Right atrium auricular region (tissue), 2 donors: ENCODE measurements around the gene CAP2. TPM values are rescaled to one million over a fixed set of nuclear protein-coding genes. Genes with fewer than 3 reads are reported as not detected.

Experiments used
- DNase-seq: peaks from one replicate; pipeline ENCODE4 v3.0.0-alpha.2; 2019; ENCODE audit warnings: low spot score
- H3K27ac ChIP-seq, 2 donors: fragments of 200-600 bp; sonication (generic); 1 replicate in 1 of 2; 2 replicates in 1 of 2; pipeline ENCODE4 v1.5.1; 2016 to 2019
- H3K27me3 ChIP-seq, 2 donors: fragments of 200-600 bp; sonication (generic); one replicate each; pipeline versions ENCODE4 v1.5.1 to v1.6.0; 2017 to 2019
- H3K36me3 ChIP-seq: fragments of 200-600 bp; sonication (generic); one replicate; pipeline ENCODE4 v1.5.1; 2016
- H3K4me1 ChIP-seq, 2 donors: fragments of 200-600 bp; sonication (generic); one replicate each; pipeline versions ENCODE4 v1.5.1 to v1.6.0; 2017 to 2019
- H3K4me3 ChIP-seq, 2 donors: fragments of 200-600 bp; sonication (generic); 1 replicate in 1 of 2; 2 replicates in 1 of 2; pipeline ENCODE4 v1.5.1; 2017 to 2019; ENCODE audit warnings: mild to moderate bottlenecking in 1 of 2, moderate library complexity in 1 of 2
- H3K9me3 ChIP-seq, 2 donors: fragments of 200-600 bp; sonication (generic); one replicate each; pipeline ENCODE4 v1.5.1; 2019
- total RNA-seq, 2 donors: library from RNA; depleted of rRNA; stranded (reverse); fragments of >200 nt; gene quantifications; one replicate each; pipeline ENCODE4 v1.1.0, GENCODE V29; 2016
- TF ChIP-seq, protein P1 (sequence below), 2 donors: fragments of 200-600 bp; sonication (generic); IDR thresholded peaks; one replicate each; pipeline ENCODE4 v1.5.1; 2019; ENCODE audit warnings: antibody characterized with exemption in 2 of 2

The CAP2 gene, protein sequence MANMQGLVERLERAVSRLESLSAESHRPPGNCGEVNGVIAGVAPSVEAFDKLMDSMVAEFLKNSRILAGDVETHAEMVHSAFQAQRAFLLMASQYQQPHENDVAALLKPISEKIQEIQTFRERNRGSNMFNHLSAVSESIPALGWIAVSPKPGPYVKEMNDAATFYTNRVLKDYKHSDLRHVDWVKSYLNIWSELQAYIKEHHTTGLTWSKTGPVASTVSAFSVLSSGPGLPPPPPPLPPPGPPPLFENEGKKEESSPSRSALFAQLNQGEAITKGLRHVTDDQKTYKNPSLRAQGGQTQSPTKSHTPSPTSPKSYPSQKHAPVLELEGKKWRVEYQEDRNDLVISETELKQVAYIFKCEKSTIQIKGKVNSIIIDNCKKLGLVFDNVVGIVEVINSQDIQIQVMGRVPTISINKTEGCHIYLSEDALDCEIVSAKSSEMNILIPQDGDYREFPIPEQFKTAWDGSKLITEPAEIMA
- 10 to 100 TPM; 59.9 to 63.6 TPM for total RNA-seq

DNA sequence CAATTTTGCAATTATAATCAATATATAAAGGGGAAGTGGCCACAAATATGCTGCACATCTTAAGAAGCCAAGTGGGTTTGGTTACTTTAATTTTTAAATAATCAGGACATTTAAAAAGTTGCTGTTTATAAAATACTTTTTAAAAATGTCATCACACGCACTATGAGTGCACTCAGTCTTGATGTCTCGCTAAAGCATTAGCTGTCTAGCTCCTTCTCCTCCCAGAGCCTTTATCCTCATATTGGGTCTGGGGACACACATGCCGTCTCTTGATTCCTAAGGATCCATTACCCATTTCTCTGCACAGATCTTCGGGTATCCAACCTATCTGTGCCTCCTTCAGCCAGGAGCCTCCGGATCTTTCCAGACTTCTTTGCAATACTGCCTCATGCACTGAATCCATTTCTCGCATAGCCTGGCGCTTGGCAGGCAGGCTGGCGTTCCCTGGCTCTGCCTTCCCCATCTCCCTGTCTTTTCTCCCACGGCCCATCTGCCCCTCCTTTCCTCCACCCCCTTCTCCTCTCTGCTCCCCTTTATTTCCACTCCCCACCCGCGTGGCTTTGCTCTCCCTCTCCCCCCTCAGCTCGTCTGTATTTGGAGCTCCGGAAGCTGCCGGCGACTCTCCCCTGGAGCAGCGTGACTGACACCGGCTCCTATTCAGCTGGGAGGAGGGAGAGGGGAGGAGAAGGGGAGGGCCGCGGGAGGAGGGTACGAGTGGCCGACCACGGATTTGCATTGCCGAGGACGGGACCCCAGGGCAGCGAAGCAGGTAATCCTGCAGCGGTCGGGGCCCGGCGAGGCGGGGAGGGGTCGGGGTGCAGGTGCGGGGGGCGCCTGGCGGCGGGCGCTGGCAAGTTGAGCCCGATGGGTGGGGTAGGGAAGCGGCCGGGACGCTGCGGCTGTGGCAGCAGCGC lies at the start of gene CAP2:
Gene CAP2, plus strand, starts transcription at position 618 of the 914 bp plus-strand sequence. CDS start 27,961 bp downstream, outside the sequence.
- H3K4me1 ChIP-seq: peaks cover 0 to 9% of the 10 kb centered on the region in 2 donors
- no peaks in the 10 kb centered on the region for H3K27me3 ChIP-seq
- DNase-seq: peak; percentile 67
- peak within 1 kb of the TSS; percentile 83 to 93 for H3K27ac ChIP-seq
- no peaks in the 10 kb centered on the region for H3K9me3 ChIP-seq
- peak within 1 kb of the TSS; percentile 75 to 86 for H3K4me3 ChIP-seq
- no peaks in the 10 kb centered on the region for H3K36me3 ChIP-seq
- TF ChIP-seq, protein P1, sequence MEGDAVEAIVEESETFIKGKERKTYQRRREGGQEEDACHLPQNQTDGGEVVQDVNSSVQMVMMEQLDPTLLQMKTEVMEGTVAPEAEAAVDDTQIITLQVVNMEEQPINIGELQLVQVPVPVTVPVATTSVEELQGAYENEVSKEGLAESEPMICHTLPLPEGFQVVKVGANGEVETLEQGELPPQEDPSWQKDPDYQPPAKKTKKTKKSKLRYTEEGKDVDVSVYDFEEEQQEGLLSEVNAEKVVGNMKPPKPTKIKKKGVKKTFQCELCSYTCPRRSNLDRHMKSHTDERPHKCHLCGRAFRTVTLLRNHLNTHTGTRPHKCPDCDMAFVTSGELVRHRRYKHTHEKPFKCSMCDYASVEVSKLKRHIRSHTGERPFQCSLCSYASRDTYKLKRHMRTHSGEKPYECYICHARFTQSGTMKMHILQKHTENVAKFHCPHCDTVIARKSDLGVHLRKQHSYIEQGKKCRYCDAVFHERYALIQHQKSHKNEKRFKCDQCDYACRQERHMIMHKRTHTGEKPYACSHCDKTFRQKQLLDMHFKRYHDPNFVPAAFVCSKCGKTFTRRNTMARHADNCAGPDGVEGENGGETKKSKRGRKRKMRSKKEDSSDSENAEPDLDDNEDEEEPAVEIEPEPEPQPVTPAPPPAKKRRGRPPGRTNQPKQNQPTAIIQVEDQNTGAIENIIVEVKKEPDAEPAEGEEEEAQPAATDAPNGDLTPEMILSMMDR (IDR thresholded peaks at IDR 0.05): no peak

DNA sequence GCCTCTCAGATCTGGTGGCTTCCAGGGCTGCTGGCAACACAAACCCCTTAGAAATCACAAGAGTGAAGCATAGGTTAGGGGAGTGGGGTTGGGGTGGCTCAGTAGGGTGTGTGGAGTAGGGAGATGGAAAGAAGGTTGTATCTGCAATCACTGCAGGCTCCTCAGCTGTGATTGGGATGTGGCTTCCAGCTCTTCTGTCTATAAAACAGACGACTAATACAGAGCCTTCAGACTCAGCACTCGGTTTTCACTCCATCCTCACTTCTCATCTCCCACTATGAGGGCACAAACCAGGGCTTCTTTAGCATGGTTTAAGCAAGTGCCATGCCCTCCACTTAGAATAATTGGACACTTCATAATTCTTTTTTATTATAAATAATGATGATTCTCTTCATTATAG lies 46.4 kb upstream of the CAP2 start:
- no peaks in the 10 kb centered on the region for H3K36me3 ChIP-seq
- no peak overlapping the region for H3K4me3 ChIP-seq
- no peaks in the 10 kb centered on the region for H3K4me1 ChIP-seq
- TF ChIP-seq, protein P1 (IDR thresholded peaks at IDR 0.05): no peak
- no peaks in the 10 kb centered on the region for H3K27me3 ChIP-seq
- H3K9me3 ChIP-seq: no peaks in the 10 kb centered on the region
- H3K27ac ChIP-seq: no peak overlapping the region
- no peak for DNase-seq

DNA sequence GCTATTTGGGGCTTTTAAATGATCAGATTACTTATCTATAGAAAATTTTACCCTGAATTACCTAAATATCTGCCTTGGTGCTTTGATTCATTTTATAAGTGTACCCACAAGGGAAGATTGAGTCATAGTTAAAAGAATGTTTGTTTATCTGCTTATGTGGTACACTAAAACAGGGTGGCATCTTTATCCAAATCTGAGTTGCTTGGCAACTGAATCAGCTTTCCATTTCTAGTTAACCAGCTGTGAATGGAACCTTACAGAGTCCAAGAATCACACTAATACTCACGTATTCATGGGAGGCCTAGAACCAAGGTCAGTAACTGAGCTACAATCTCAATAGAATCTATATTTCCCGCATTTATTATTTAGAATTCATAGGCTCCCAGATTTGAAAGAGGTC lies 44.0 kb upstream of the CAP2 start:
- no peaks in the 10 kb centered on the region for H3K4me1 ChIP-seq

DNA sequence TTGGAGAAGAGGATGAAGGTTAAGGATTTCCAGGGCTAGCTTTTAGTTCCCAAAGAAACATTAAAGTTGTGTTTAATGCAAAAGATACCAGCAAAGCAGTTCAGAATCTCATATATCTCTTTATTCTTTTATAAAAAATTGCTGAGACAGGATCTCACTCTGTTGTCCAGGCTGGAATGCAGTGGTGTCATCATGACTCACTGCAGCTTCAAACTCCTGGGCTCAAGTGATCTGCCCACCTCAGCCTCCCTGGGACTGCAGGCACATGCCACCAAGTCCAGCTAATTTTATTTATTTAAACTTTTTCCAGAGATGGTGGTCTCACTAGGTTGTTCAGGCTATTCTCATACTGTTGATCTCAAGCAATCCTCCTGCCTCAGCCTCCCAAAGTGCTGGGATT lies 41.1 kb upstream of the CAP2 start:
- Histone ChIP-seq H3K4me1 (no peaks in the 10 kb centered on the region), H3K9me3 (no peaks in the 10 kb centered on the region), H3K27me3 (no peaks in the 10 kb centered on the region), H3K27ac (no peak overlapping the region), H3K36me3 (no peaks in the 10 kb centered on the region), H3K4me3 (no peak overlapping the region)
- DNase-seq: no peak
- TF ChIP-seq, protein P1 (IDR thresholded peaks at IDR 0.05): no peak

More for the DNA sequence above, 44.0 kb upstream of the CAP2 start:
- no peak overlapping the region for H3K27ac ChIP-seq
- no peak overlapping the region for H3K4me3 ChIP-seq
- H3K9me3 ChIP-seq: no peaks in the 10 kb centered on the region
- H3K27me3 ChIP-seq: no peaks in the 10 kb centered on the region
- TF ChIP-seq, protein P1 (IDR thresholded peaks at IDR 0.05): no peak
- no peaks in the 10 kb centered on the region for H3K36me3 ChIP-seq
- no peak for DNase-seq

DNA sequence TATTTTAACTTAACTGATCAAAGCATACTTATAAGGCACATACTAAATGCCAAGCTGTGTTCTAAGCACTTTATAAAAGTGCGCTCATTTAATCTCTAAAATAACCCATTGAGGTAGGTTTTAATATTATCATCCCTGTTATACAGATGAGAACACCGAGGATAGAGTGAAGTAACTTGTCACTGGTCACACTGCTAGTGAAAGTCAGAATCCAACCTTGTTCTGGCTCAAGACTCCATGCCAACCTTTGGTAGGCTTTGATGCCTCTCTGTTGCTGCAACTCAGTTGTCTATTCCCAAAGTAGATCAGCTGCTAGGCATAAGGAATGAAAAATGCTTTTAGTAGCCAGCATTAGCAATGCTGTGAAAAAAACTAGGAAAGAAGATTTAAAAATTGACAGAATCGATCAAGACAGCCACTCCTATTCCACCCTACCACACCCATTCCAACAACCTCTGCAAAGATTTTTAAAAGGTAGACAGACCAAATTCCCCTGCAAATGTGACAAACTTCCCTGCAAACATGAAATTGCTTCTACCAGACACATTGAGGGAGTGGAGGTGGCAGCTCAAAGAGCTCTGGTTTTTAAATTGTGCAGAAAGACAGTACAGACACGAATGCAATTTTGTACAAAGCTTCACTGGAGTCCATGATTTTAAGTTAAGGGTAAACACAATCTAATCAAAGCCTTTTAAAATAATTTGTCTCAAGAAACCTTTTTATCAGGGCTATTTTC lies 39.8 kb upstream of the CAP2 start:
- H3K27me3 ChIP-seq: no peaks in the 10 kb centered on the region
- TF ChIP-seq, protein P1 (IDR thresholded peaks at IDR 0.05): no peak
- no peak overlapping the region for H3K27ac ChIP-seq
- no peak for DNase-seq
- H3K4me1 ChIP-seq: no peaks in the 10 kb centered on the region
- H3K4me3 ChIP-seq: no peak overlapping the region
- no peaks in the 10 kb centered on the region for H3K9me3 ChIP-seq
- H3K36me3 ChIP-seq: no peaks in the 10 kb centered on the region
